Natural killer cell (primary cell): ENCODE data around the gene RGS19. TPM values are rescaled to one million over a fixed set of nuclear protein-coding genes. Genes with fewer than 3 reads are reported as not detected.

Experiments used
- ATAC-seq, 3 donors: fragments of 150-1000 bp in 2 of 3; fragments of 200-7000 bp in 1 of 3; cut with Tn5 transposase; 1 replicate in 1 of 3; 2 replicates in 2 of 3; pipeline ENCODE4 v1.10.0; 2021; ENCODE audit warnings: mild to moderate bottlenecking in 2 of 3, moderate library complexity in 2 of 3
- DNase-seq, 2 donors: peaks; one replicate each; pipeline versions ENCODE4 v3.0.0 to v3.0.0-alpha.2; 2013 to 2021; ENCODE audit warnings: mixed read lengths in 1 of 2
- H3K27ac ChIP-seq: one replicate; pipeline ENCODE4 v1.5.1; 2013; ENCODE audit warnings: mild to moderate bottlenecking, low read length
- H3K27me3 ChIP-seq: one replicate; pipeline ENCODE4 v1.6.1; 2013; ENCODE audit warnings: low read length; ENCODE audit not compliant: control insufficient read depth, insufficient read depth
- H3K36me3 ChIP-seq: one replicate; pipeline ENCODE4 v1.6.1; 2013; ENCODE audit warnings: low read length; ENCODE audit not compliant: control insufficient read depth, insufficient read depth
- H3K4me1 ChIP-seq: one replicate; pipeline ENCODE4 v1.6.1; 2013; ENCODE audit warnings: low read length; ENCODE audit not compliant: control insufficient read depth, insufficient read depth
- H3K4me3 ChIP-seq: one replicate; pipeline ENCODE4 v1.5.1; 2013; ENCODE audit warnings: low read length
- H3K9me3 ChIP-seq: one replicate; pipeline ENCODE4 v1.6.1; 2013; ENCODE audit warnings: low read length; ENCODE audit not compliant: control insufficient read depth, insufficient read depth
- H3K27ac Mint-ChIP-seq, 2 donors: one replicate each; pipeline ENCODE4 v1.8.0; 2022; ENCODE audit warnings: mild to moderate bottlenecking in 2 of 2, mixed read lengths in 2 of 2, moderate library complexity in 1 of 2
- H3K27me3 Mint-ChIP-seq, 2 donors: one replicate each; pipeline ENCODE4 v1.8.0; 2022; ENCODE audit warnings: low read depth in 2 of 2, mixed read lengths in 2 of 2
- H3K36me3 Mint-ChIP-seq: one replicate; pipeline ENCODE4 v1.8.0; 2022; ENCODE audit warnings: mixed read lengths
- H3K4me1 Mint-ChIP-seq, 2 donors: one replicate each; pipeline ENCODE4 v1.8.0; 2022; ENCODE audit warnings: mixed read lengths in 2 of 2
- H3K4me3 Mint-ChIP-seq: one replicate; pipeline ENCODE4 v1.8.0; 2022; ENCODE audit warnings: mild to moderate bottlenecking, moderate library complexity, mixed read lengths
- H3K9me3 Mint-ChIP-seq, 2 donors: one replicate each; pipeline ENCODE4 v1.8.0; 2022; ENCODE audit warnings: mixed read lengths in 2 of 2
- WGBS: methylation state at CpG from one replicate; pipeline ENCODE4 v1.1.7; 2013; ENCODE audit warnings: missing lambda C conversion rate; ENCODE audit not compliant: insufficient coverage; 5-methylcytosine and 5-hydroxymethylcytosine counted together
- intact Hi-C: fragments of 100-400 bp; cut with micrococcal nuclease; formaldehyde crosslinking; loops from one replicate; pipeline ENCODE4 v1.14.2; 2022
- total RNA-seq, 4 donors: library from RNA; stranded (reverse); fragments of 120-200 nt in 1 of 4; gene quantifications; one replicate each; pipeline versions ENCODE4 v1.2.3 to v1.2.4, GENCODE V29; 2013 to 2022
- TF ChIP-seq, protein P1 (sequence below): fragments of 200-600 bp; IDR thresholded peaks from one replicate; pipeline ENCODE4 v1.8.0; 2022; ENCODE audit warnings: antibody characterized with exemption

RGS19 gene
- total RNA-seq, 3 donors from 2014 or later (not counting 1 experiment from before 2014, with no cell fraction given): 61.9 to 76.4 (median 68.2) TPM

DNA sequence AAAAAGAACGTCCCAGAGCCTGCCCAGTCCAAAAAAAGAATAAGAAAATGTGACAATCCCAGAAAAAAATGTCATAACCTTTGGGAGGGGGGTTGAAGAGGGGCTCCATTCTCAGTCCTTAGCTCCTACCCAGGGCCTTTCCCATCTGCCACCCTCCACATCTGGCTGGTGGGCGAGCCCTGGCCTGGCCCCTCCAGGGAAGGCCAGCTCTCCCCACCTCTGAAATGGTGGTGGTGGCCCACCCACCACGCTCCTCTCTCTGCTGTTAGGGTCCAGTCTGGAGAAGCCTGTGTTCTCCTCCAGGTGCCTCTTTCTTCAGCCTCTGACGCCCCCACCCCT, 415 bp downstream of the RGS19 start:
- Mint-ChIP-seq H3K27me3 (no peaks in the 10 kb centered on the region), H3K27ac (peak overlapping the region; percentile 82 to 92), H3K4me1 (peaks cover 21 to 58% of the 10 kb centered on the region in 2 donors), H3K36me3 (no peaks in the 10 kb centered on the region), H3K4me3 (peak overlapping the region; percentile 90), H3K9me3 (no peaks in the 10 kb centered on the region)
- TF ChIP-seq, protein P1, sequence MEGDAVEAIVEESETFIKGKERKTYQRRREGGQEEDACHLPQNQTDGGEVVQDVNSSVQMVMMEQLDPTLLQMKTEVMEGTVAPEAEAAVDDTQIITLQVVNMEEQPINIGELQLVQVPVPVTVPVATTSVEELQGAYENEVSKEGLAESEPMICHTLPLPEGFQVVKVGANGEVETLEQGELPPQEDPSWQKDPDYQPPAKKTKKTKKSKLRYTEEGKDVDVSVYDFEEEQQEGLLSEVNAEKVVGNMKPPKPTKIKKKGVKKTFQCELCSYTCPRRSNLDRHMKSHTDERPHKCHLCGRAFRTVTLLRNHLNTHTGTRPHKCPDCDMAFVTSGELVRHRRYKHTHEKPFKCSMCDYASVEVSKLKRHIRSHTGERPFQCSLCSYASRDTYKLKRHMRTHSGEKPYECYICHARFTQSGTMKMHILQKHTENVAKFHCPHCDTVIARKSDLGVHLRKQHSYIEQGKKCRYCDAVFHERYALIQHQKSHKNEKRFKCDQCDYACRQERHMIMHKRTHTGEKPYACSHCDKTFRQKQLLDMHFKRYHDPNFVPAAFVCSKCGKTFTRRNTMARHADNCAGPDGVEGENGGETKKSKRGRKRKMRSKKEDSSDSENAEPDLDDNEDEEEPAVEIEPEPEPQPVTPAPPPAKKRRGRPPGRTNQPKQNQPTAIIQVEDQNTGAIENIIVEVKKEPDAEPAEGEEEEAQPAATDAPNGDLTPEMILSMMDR: no peak
- Histone ChIP-seq H3K4me1 (peaks cover 65% of the 10 kb centered on the region), H3K36me3 (peaks cover 21% of the 10 kb centered on the region), H3K27ac (peak overlapping the region; percentile 69), H3K9me3 (no peaks in the 10 kb centered on the region), H3K4me3 (peak overlapping the region; percentile 75), H3K27me3 (no peaks in the 10 kb centered on the region)
- intact Hi-C loops: no loop called here
- ATAC-seq (no peak), DNase-seq (no peak)
- 0% methylated on average over 4 of the region's 4 CpGs for WGBS

GRCh38 chr20:64077876-64078551, 1.3 kb downstream of the RGS19 start:
- Histone ChIP-seq H3K27me3 (no peaks in the 10 kb centered on the region), H3K4me1 (peaks cover 60% of the 10 kb centered on the region)
- DNase-seq: peak in 1 of 2 donors; percentile 83

DNA sequence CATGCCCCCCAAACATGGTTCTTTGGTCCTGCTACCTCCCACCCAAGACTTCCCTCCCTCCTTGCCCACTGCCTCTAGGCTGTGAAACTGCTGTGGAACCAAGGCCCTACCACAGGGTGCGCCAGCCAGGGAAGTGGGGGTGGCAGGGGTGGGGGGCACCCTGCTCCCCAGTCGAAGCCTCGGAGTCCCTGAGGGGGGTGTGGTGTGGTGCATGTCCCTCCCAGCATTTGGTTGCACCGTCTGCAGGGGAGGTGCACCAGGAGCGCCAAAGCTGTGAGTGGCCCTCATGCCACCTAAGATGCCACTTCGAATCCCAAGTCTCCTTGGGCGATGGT, 1.8 kb downstream of the RGS19 start:
- H3K4me1 Mint-ChIP-seq: peaks cover 16 to 50% of the 10 kb centered on the region in 2 donors
- H3K27me3 ChIP-seq: no peaks in the 10 kb centered on the region
- H3K27me3 Mint-ChIP-seq: no peaks in the 10 kb centered on the region
- TF ChIP-seq, protein P1: no peak
- H3K4me3 Mint-ChIP-seq: peak overlapping the region; percentile 90
- H3K9me3 Mint-ChIP-seq: no peaks in the 10 kb centered on the region
- H3K27ac ChIP-seq: peak overlapping the region; percentile 69
- peaks cover 55% of the 10 kb centered on the region for H3K4me1 ChIP-seq
- peak overlapping the region; percentile 75 for H3K4me3 ChIP-seq
- peak overlapping the region; percentile 82 to 92 for H3K27ac Mint-ChIP-seq
- H3K36me3 ChIP-seq: peaks cover 34% of the 10 kb centered on the region
- no peak for DNase-seq
- WGBS: 1% methylated on average over 7 of the region's 7 CpGs
- intact Hi-C loops: no loop called here
- H3K9me3 ChIP-seq: no peaks in the 10 kb centered on the region
- H3K36me3 Mint-ChIP-seq: no peaks in the 10 kb centered on the region
- ATAC-seq: peak in 1 of 3 donors; percentile 0

More at GRCh38 chr20:64077876-64078551, 1.3 kb downstream of the RGS19 start:
- H3K9me3 Mint-ChIP-seq: no peaks in the 10 kb centered on the region
- TF ChIP-seq, protein P1: no peak
- H3K36me3 Mint-ChIP-seq: no peaks in the 10 kb centered on the region
- H3K27ac ChIP-seq: peak overlapping the region; percentile 69
- peak overlapping the region; percentile 75 for H3K4me3 ChIP-seq
- H3K27me3 Mint-ChIP-seq: no peaks in the 10 kb centered on the region
- no peaks in the 10 kb centered on the region for H3K9me3 ChIP-seq
- peak overlapping the region; percentile 82 to 92 for H3K27ac Mint-ChIP-seq
- H3K36me3 ChIP-seq: peaks cover 29% of the 10 kb centered on the region
- peak; percentile 50 to 55 (median 53) for ATAC-seq
- peaks cover 18 to 54% of the 10 kb centered on the region in 2 donors for H3K4me1 Mint-ChIP-seq
- WGBS: 0% methylated on average over 15 of the region's 15 CpGs
- H3K4me3 Mint-ChIP-seq: peak overlapping the region; percentile 90
- intact Hi-C loops: no loop called here

GRCh38 chr20:64077094-64077493, 2.2 kb downstream of the RGS19 start:
- Histone ChIP-seq H3K4me1 (peaks cover 51% of the 10 kb centered on the region), H3K27me3 (no peaks in the 10 kb centered on the region), H3K27ac (peak overlapping the region; percentile 69), H3K4me3 (peak overlapping the region; percentile 75), H3K36me3 (peaks cover 37% of the 10 kb centered on the region), H3K9me3 (no peaks in the 10 kb centered on the region)
- DNase-seq (peak in 1 of 2 donors; percentile 55), ATAC-seq (no peak)
- Mint-ChIP-seq H3K27ac (peak overlapping the region; percentile 41 to 92), H3K9me3 (no peaks in the 10 kb centered on the region), H3K27me3 (no peaks in the 10 kb centered on the region), H3K4me1 (peaks cover 16 to 50% of the 10 kb centered on the region in 2 donors), H3K36me3 (no peaks in the 10 kb centered on the region), H3K4me3 (peak overlapping the region; percentile 90)
- WGBS: 10% methylated on average over 8 of the region's 8 CpGs
- TF ChIP-seq, protein P1: no peak
- intact Hi-C loops: no loop called here
